Epithelial cell of prostate (primary cell): ENCODE data around the gene RPL41.
"Not testable (repeated sequence)": the region's sequence is repeated elsewhere in the genome, so short reads cannot be mapped to it uniquely, and the experiment has no call there.

ENCODE experiments used
- DNase-seq: peaks from one replicate; pipeline ENCODE4 v3.0.0-alpha.2; 2011; ENCODE audit warnings: low read depth, low spot score
- H3K27ac ChIP-seq: fragments of 450-650 bp; 2 replicates; pipeline ENCODE4 v1.5.1; 2017; ENCODE audit warnings: mild to moderate bottlenecking

The RPL41 gene

DNA sequence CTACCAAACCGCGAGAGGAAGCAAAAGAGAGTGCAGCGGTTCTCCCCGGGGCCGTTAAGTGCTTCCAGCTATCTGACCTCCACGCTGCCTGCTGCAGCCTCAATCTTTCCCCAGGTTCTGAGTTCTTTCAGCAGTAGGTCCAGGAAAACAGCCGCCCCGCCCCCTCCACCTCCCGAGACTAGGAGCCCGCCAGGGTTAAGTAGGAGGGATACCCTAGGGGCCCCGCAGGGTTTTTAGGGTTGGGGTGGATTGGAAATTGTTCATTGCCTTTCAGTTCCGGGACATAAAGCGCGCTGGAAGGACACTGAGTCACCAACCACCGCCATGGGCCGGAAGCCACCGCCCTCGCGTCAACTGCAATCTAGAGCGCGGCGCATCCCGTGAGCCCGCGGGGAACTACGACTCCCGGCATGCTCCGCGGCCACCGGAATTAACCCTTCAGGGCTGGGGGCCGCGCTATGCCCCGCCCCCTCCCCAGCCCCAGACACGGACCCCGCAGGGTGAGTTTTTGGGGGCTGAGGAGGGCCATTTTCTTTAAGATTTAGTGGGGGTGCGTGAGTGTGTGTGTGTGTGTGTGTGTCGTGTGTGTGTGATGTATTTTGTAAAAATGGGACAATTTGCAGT lies 35.8 kb downstream of the RPL41 start, which contains the start of gene MYL6B:
Gene MYL6B, plus strand, starts transcription at position 456 of the 624 bp plus-strand sequence. CDS start 1,332 bp downstream, outside the sequence.
- H3K27ac ChIP-seq: peak within 1 kb of the TSS; percentile 86

DNA sequence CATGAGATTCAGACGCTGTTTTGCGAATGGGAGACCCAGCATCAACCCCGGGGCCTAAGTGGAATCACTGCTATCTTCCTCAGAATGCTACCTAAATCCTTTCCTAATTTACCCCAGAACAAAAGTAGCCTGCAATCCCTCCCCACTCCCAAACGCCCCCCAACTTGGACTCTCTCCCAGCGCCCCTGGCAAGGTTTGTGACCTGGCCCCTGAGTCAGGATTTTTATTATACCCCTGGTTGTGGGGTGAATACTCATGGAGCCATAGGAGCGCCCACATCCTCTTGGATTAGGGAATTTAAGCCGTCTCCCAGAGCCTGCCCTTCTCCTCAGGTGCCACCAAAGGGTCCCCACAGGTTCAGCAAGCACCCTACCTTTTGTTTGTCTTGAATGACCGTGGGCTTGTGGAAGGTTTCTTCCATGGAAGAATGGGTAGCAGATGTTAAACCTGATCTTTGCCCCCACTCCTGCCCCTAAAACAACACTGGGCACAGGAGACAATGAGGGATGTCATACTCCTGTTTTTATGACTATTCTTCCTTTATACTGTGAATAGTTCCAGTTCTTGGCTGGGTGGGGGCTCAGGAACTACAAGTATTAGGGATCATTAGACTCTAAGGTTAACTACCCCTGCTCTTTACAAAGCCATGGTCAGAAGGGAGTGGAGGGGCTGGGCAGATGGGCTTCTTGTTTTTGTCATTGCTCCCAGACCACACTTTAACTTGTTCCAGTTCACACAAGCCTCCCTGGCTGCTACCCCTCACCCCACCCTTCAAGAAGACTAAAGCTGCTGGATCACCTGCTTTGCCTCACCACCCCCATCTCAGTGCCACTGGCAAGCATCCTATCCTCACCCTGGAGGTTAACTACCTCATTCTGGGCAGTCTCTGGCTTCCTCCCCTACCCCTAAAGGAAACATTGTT lies 36.6 kb downstream of the RPL41 start:
- DNase-seq: no peak
- peak overlapping the region; percentile 86 for H3K27ac ChIP-seq

More for the DNA sequence above, 35.8 kb downstream of the RPL41 start, which contains the start of gene MYL6B:
- DNase-seq: peak; percentile 46

DNA sequence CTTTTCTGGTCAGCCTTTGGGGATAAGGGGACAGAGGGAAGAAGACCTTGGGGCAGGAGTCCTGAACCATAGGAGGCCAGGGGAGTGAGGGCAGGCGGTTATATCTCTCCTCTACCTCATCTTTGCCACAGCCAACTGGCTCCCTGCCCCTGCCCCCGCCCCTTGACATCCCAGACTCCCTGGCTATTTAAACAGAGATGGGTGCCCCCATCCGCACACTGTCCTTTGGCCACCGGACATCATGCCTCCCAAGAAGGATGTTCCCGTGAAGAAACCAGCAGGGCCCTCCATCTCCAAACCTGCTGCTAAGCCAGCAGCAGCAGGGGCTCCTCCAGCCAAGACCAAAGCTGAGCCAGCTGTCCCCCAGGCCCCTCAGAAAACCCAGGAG lies 37.2 kb downstream of the RPL41 start:
- DNase-seq: no peak
- H3K27ac ChIP-seq: no peak overlapping the region

DNA sequence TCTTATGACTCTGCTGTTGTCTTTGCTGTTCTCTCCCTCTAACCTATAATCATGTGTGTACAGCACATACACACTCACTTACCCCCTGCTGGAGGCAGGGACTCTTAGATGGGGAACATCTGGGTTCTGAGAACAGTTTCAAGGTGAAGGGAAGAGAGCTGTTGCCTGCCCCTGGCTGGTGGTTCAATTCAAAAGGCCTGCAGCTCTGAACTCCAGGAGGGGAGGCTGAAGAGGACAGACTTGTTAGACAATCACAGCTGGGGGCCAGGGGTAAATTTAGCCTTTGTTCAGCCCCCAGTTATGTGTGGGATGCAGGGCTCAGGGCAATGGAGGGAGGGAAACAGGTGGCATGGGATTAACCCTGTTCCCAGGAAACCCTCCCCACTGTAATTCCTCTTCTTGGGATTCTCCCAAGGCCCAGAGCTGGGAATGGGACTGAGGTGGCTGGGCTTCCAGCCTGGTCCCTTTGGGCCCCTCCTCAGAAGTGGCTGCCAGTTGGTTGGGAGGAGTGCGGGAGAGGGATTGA lies 37.9 kb downstream of the RPL41 start:
- DNase-seq: no peak
- no peak overlapping the region for H3K27ac ChIP-seq

DNA sequence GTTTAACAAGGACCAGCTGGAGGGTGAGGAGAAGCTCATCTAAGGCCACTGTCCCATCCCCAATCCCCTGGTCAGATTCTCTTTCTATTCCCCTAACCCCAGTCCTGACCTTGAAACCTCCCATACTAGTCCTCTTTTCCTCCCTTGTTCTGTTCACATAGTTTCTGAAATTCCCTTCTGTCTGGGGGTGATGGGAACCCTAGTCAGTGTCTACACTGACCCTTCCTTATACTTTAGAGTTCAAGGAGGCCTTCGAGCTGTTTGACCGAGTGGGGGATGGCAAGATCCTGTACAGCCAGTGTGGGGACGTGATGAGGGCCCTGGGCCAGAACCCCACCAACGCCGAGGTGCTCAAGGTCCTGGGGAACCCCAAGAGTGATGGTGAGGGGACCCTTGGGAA lies 38.4 kb downstream of the RPL41 start:
- no peak for DNase-seq
- H3K27ac ChIP-seq: no peak overlapping the region

DNA sequence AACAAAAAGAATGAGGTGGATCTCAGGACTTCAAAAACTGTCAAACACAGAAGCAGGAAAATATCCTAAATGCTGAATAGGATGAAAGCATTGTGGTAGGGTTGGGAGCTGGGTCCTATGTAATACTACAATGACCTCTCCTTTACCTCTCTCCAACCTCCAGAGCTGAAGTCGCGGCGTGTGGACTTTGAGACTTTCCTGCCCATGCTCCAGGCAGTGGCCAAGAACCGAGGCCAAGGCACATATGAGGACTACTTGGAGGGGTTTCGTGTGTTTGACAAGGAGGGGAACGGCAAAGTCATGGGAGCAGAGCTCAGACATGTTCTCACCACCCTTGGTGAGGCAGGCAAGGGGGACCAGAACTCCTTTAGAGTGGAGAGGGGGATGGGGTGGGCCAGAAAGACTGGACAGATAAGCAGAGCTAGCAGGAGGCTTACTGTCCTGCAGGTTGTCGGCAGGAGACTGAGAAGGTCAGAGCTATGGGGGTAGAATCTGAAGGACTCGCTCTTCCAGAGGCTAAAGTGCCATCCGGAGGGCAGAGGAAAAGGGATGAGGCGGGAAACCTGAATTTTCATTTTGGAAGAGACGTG lies 38.9 kb downstream of the RPL41 start:
- no peak overlapping the region for H3K27ac ChIP-seq
- DNase-seq: no peak

DNA sequence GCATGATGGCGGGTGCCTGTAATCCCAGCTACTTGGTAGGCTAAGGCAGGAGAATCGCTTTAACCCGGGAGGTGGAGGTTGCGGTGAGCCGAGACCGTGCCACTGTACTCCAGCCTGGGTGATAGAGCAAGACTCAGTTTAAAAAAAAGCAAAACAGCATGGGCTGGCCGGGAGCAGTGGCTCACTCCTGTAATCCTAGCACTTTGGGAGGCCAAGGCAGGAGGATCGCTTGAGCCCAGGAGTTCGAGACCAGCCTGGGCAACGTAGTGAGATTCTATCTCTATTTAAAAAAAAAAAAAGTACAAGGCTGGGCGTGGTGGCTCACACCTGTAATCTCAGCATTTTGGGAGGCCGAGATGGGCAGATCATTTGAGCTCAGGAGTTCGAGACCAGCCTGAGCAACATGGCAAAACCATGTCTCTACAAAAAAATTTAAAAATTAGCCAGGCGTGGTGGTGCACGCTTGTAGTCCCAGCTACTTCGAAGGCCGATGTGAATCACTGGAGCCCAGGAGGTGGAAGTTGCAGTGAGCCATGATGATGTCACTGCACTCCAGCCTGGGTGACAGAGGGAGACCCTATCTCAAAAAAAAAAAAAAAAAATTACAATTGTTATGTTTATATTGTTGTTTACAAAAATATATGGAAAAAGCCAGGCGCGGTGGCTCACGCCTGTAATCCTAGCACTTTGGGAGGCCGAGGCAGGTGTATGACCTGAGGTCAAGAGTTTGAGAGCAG lies 40.2 kb downstream of the RPL41 start:
- DNase-seq: not testable (repeated sequence)
- peak overlapping the region; percentile 94 for H3K27ac ChIP-seq

DNA sequence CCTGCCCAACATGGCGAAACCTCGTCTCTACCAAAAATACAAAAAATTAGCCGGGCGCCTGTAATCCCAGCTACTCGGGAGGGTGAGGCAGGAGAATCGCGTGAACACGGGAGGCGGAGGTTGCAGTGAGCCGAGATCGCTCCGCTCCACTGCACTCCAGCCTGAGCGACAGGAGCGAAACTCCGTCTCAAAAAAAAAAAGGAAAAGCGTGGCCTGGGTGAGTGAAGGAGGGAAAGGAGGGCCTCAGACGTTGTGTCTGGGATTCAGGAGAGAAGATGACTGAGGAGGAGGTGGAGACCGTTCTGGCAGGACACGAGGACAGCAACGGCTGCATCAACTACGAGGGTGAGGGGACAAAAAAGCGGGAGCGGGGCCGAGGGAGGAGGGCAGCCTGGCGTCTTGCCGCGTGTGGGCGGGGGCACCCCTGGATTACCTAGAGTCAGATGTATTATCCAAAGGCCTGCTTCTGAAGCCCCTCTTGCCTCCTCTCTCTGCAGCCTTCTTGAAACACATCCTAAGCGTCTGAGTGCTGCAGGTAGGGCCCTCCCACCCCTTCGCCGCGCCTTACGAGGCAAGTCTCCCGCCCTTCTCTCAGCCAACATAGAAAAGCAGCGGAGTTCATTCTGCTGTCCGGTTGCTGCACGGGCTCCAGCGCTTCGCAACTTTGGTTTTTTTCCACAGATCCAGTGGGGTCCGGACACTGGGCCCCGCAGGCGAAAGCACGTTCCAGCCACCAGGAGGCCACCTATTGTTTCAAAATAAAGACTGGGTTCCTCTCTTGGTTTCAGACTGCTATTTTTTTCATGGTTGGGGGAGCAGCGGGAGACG lies 41.0 kb downstream of the RPL41 start:
- no peak for DNase-seq
- H3K27ac ChIP-seq: peak overlapping the region; percentile 94

DNA sequence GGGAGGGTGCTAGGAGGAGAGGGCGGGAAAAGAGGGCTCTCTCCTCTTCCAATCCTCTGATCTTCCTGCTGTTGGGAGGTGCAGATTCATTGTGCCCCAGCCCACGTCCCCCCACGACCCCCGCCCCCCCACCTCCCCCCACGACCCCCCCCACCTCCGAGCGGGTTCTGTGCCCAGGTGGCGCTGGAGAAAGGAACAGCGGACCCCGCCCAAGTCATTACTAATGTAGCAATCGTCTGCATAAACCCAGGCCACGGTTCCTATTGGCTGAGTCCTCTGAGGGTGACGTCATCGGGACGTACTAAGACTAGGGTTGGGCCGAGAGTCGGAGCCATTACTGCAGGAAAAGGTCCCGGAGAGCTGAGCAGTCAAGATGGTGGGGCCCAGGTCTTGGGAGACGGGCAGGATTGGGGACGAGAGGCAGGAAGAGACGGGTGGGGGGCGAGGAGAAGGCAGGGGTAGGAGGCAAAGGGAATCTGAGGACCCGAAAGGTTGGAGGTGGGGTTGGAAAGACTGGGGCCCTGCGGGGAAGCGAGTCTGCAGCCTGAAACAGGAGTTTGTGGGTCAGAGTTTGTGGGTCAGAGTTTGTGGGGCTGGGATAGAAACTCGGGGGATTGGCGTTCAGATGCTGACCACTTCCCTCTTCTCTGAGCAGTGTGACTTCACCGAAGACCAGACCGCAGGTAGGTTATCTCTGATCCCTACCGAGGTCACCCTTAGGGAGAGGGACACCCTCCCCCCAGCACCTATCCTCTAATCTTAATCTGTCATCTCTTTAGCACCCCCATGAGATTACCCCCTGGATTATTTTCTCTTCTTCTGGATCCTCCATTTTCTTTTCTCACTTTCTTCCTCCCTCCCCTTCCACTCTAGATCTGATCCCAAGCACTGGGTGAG lies 41.8 kb downstream of the RPL41 start, which contains the start of gene MYL6:
Gene MYL6, plus strand, starts transcription at position 331 of the 897 bp plus-strand sequence. Its CDS starts 43 bp downstream, at position 374.
- H3K27ac ChIP-seq: peak within 1 kb of the TSS; percentile 94
- DNase-seq: peak; percentile 94

DNA sequence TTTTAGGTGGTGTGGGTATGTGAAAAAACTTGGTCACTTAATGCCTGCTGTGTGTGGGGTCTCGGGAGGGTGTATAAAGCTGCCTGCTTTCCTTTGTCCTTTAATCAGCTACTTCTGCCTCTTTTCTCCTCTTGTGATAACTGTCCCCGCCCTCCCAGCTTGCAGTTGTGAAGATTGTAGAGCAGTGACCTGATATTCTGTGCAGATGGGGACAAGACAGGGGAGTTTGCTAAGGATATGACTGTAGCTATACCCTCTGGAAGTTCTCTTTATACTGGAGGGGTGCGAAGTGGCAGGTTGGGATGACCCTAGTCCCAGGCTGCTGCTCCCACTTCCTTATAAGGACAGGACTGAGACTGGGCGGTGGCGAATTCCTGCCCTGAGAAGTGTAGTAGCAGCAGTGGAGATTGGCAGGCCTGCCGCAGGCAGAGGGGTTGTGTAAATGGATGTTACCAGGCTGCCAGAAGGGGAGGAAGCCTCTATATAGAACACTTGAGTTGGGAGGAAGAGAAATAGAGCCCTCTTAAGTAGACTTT lies 42.6 kb downstream of the RPL41 start:
- DNase-seq: peak; percentile 18
- H3K27ac ChIP-seq: peak overlapping the region; percentile 94

DNA sequence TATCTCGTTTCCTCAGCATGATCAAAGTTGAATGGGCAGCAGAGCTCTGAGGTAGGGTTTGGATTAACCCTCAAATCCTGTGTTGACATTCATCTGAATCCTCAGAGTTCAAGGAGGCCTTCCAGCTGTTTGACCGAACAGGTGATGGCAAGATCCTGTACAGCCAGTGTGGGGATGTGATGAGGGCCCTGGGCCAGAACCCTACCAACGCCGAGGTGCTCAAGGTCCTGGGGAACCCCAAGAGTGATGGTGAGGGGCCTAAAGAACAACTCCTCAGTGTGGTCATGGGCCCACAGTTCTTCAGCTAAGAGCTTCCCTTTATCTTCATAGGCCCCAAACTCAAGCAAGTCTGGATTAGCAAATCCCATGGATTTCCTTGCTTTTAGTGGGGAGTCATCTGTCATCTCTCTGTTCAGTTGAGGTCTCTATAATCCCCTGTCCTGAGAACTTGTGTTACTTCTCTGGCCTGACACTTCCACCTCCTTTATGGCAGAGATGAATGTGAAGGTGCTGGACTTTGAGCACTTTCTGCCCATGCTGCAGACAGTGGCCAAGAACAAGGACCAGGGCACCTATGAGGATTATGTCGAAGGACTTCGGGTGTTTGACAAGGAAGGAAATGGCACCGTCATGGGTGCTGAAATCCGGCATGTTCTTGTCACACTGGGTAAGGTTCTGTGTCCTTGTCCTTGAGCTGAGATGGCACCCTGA lies 43.2 kb downstream of the RPL41 start:
- no peak for DNase-seq
- H3K27ac ChIP-seq: peak overlapping the region; percentile 94

DNA sequence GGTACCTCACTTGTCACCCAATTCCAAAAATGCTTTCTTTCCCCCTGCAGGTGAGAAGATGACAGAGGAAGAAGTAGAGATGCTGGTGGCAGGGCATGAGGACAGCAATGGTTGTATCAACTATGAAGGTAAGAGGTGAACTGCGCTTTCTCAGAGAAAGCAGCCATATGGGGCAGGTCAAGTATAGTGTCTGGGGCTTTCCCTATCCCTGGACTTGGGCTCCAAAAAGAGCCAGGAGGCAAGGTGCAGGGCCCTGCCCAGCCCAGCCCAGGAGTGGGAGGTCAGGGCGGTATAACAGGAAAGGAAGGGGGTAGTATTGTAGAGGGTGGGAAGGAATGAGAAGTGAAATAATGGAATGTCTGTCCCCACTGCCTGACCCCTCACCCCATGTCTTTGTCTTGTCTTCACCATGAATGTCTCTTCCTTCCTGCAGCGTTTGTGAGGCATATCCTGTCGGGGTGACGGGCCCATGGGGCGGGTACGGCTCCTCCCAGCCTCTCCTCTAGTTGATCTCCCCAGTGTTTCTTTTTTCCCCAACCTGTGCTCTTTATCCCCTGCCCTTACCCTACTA lies 43.8 kb downstream of the RPL41 start:
- no peak for DNase-seq
- peak overlapping the region; percentile 94 for H3K27ac ChIP-seq

DNA sequence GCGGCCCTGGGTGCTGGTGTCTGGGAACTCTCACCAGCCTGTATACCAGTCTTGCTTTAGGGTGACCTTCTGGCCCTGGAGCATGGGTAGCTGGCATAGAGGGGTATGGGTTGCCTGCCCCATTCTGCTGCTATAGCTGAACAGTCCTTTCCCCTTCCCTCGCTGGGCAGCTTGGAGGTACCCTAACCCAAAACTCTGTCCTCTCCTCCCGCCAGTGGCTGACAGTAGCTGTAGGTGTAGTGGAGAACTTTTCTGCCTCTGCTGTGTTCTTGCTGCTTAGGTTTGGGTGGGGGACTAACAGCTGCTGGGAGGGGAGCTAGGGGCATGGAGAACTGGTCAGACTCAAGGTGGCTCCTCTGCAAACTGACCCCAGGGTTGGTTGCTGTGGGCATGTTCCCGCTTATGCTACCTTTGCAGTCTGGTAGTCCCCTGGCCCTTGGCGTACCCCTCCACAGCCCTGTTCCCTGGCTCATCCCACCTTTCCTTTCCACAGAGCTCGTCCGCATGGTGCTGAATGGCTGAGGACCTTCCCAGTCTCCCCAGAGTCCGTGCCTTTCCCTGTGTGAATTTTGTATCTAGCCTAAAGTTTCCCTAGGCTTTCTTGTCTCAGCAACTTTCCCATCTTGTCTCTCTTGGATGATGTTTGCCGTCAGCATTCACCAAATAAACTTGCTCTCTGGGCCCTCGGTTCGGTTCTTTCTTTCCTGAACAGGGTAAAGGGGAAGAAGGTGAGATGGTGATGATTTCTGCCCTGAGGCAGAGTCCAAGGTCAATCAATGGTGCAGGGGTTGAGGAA lies 44.7 kb downstream of the RPL41 start:
- DNase-seq: no peak
- peak overlapping the region; percentile 94 for H3K27ac ChIP-seq

DNA sequence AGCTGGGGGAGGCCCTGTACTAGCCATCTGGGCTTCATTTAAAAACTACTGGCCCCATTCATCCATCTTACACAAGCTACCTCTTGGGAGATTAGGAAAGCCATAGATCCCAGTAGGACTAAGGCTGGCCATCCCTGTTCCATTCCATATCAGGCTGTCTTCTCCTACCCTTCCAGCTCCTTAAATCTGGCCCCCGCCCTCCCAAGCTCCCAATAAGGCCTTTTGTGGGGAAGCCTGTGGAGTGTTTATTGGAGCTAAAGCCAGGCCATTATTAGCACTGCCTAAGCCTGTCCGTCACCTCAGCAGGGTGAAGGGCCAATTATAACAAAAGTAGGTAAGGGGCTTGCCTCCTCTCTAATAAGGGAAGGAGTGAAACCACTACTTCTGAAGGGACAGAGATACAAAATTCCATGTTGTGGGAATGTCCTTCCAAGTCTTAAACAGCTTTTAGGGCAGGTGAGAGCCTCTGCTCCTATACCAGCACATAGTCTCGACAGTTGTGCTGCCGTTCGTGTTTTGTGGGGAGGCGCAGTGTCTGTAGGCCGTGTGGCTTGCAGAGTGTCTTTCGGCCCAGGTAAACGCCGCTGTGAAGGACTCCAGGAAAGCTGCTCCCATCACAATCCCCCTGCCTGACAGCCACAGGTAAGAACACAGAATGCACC lies 45.4 kb downstream of the RPL41 start:
- H3K27ac ChIP-seq: peak overlapping the region; percentile 94
- DNase-seq: no peak

DNA sequence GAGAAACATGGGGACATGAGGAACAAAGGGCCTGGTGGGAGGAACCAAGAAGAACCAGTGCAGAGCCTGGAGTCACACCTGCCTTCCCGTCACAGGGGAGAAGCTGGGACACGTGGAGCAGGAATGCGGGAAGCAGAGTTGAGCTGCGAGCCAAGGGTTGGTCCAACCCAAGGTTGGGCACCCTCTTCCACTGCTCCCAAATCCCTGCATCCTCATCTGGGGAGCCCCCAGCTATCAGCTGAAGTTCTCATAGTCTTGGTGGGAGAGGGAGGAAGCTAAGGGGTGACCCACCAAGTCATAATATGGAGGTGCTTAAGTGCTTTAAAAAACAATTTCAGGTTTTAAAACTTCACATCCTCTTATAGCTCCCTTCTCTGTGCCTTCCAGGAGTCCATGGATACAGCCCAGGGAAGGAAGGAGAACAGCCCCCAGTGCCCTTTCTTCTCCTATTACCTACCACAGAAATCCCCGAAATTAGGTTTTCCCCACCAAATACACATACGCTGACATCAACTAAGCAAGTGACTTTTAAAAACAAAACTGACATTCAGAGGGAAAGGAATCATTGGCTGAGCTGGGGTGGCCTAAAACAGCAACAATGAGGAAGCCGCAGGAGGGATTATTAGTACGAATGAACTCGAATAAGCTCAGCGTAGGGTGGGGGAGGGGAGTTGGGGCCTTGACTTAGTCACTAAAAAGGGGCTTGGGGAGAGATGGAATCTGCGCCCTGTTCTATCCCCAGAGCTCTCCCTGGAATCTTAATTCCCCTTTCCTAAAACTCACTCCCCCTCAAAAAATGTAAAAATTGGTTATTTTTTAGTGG lies 46.2 kb downstream of the RPL41 start:
- no peak for DNase-seq
- H3K27ac ChIP-seq: peak overlapping the region; percentile 94
